Endothelial cell of umbilical vein (primary cell): Measurements from ENCODE around the gene DEPDC5. TPM values are rescaled to one million over a fixed set of nuclear protein-coding genes. Genes with fewer than 3 reads are reported as not detected.

Experiments used
- BruUV-seq: library from RNA; stranded (reverse); fragments of 400-500 nt; replicated peaks from 2 replicates; lab custom pipeline; 2021; lab: Mats Ljungman, UMichigan
- CTCF ChIA-PET: fragments of 300-600, 350-600 bp; sonication (Branson Sonifier 250); formaldehyde crosslinking; loops from one replicate; lab custom pipeline; 2021; ENCODE audit warnings: antibody characterized with exemption, inconsistent platforms; lab: Charles Lee
- POLR2A ChIA-PET: fragments of 300-600, 350-600 bp; sonication (Branson Sonifier 250); formaldehyde crosslinking; loops from one replicate; lab custom pipeline; 2021; ENCODE audit warnings: antibody characterized with exemption, inconsistent platforms; lab: Charles Lee
- DNase-seq: peaks from one replicate; pipeline ENCODE4 v3.0.0-alpha.2; 2011; ENCODE audit warnings: low read depth, low spot score
- FAIRE-seq: peaks from 2 replicates; lab custom pipeline; 2011; peaks lifted over from hg19 to GRCh38; lab: Jason Lieb, UNC
- H2AFZ ChIP-seq: 2 replicates; pipeline ENCODE4 v1.6.0; 2012; ENCODE audit warnings: low read depth, low read length, control low read depth, inconsistent platforms
- H3K27ac ChIP-seq: 2 replicates; pipeline ENCODE4 v1.5.1; 2011; ENCODE audit warnings: low read depth, mild to moderate bottlenecking, control low read depth, low read length, moderate library complexity; ENCODE audit not compliant: insufficient read depth
- H3K27me3 ChIP-seq, 2 experiments: 2 replicates each; pipeline versions ENCODE4 v1.6.0 to v1.6.1; 2011; ENCODE audit warnings: low read length in 2 of 2, mixed read lengths in 1 of 2; ENCODE audit not compliant: control insufficient read depth in 2 of 2, insufficient read depth in 2 of 2
- H3K36me3 ChIP-seq, 2 experiments: 2 replicates in 1 of 2; 3 replicates in 1 of 2; pipeline ENCODE4 v1.5.1; 2011; ENCODE audit warnings: low read length in 2 of 2, mild to moderate bottlenecking in 1 of 2, moderate library complexity in 1 of 2; ENCODE audit not compliant: control insufficient read depth in 2 of 2, insufficient read depth in 2 of 2; ENCODE audit errors: extremely low read depth in 1 of 2
- H3K4me1 ChIP-seq: 3 replicates; pipeline ENCODE4 v1.5.1; 2011; ENCODE audit warnings: mild to moderate bottlenecking, low read length; ENCODE audit not compliant: control insufficient read depth, insufficient read depth; ENCODE audit errors: extremely low read depth
- H3K4me2 ChIP-seq: 2 replicates; pipeline ENCODE4 v1.6.1; 2011; ENCODE audit warnings: low read length, control low read depth, mixed read lengths; ENCODE audit not compliant: insufficient read depth
- H3K4me3 ChIP-seq, 3 experiments: fragments of 200-600 bp in 1 of 3; sonication (generic), shearing (Covaris generic) in 1 of 3; replicated peaks in 1 of 3; 2 replicates each; pipeline ENCODE4 v1.5.1; 2011 to 2016; ENCODE audit warnings: control low read depth in 3 of 3, low read length in 3 of 3, mild to moderate bottlenecking in 2 of 3, inconsistent platforms in 1 of 3, low read depth in 1 of 3, moderate library complexity in 1 of 3; ENCODE audit not compliant: insufficient read depth in 1 of 3
- H3K79me2 ChIP-seq: 2 replicates; pipeline ENCODE4 v1.6.0; 2012; ENCODE audit warnings: low read length, inconsistent platforms; ENCODE audit not compliant: control insufficient read depth, insufficient read depth
- H3K9ac ChIP-seq: replicated peaks from 2 replicates; pipeline ENCODE3; 2011; ENCODE audit warnings: low read length, control low read depth; ENCODE audit not compliant: insufficient read depth; ENCODE audit errors: extremely low read depth
- H3K9me1 ChIP-seq: replicated peaks from 3 replicates; pipeline ENCODE4 v1.6.0; 2011; ENCODE audit warnings: mild to moderate bottlenecking, low read length; ENCODE audit not compliant: control insufficient read depth, insufficient read depth; ENCODE audit errors: extremely low read depth
- H3K9me3 ChIP-seq: replicated peaks from 2 replicates; pipeline ENCODE4 v1.5.1; 2012; ENCODE audit warnings: low read length, inconsistent platforms; ENCODE audit not compliant: control insufficient read depth, insufficient read depth
- H4K20me1 ChIP-seq: replicated peaks from 2 replicates; pipeline ENCODE3; 2011; ENCODE audit warnings: mild to moderate bottlenecking, low read length; ENCODE audit not compliant: control insufficient read depth, insufficient read depth; ENCODE audit errors: extremely low read depth
- CTCF ChIP-seq, 2 donors: IDR thresholded peaks; 1 replicate in 1 of 2; 2 replicates in 1 of 2; pipeline ENCODE4 v1.5.1; 2011; ENCODE audit warnings: low read length in 2 of 2, mild to moderate bottlenecking in 2 of 2, moderate library complexity in 2 of 2, control low read depth in 1 of 2, inconsistent platforms in 1 of 2, low read depth in 1 of 2; ENCODE audit not compliant: insufficient read depth in 1 of 2; ENCODE audit errors: extremely low read depth in 1 of 2
- EZH2 ChIP-seq: IDR thresholded peaks from 2 replicates; pipeline ENCODE4 v1.6.1; 2012; ENCODE audit warnings: borderline replicate concordance, low read depth, mild to moderate bottlenecking, moderate library complexity, low read length, inconsistent platforms; ENCODE audit not compliant: severe bottlenecking
- GATA2 ChIP-seq: IDR thresholded peaks from 2 replicates; pipeline ENCODE4 v1.7.0; 2011; ENCODE audit warnings: low read depth, mild to moderate bottlenecking, moderate library complexity, mixed read lengths, low read length; ENCODE audit not compliant: insufficient read length, insufficient read depth
- JUN ChIP-seq: IDR thresholded peaks from 2 replicates; pipeline ENCODE4 v1.6.1; 2011; ENCODE audit warnings: borderline replicate concordance, low read depth; ENCODE audit not compliant: insufficient read length, insufficient read depth
- MAX ChIP-seq: IDR thresholded peaks from 2 replicates; pipeline ENCODE4 v1.6.1; 2011; ENCODE audit not compliant: insufficient read depth, insufficient read length
- MYC ChIP-seq: IDR thresholded peaks from one replicate; pipeline ENCODE4 v1.6.1; 2011; ENCODE audit warnings: mild to moderate bottlenecking, low read depth, low read length
- POLR2A ChIP-seq: IDR thresholded peaks from 2 replicates; pipeline ENCODE4 v1.6.1; 2012; ENCODE audit warnings: low read depth, mild to moderate bottlenecking, control low read depth, low read length
- POLR2AphosphoS5 ChIP-seq: IDR thresholded peaks from 2 replicates; pipeline ENCODE4 v1.6.1; 2012; ENCODE audit warnings: low read depth, mild to moderate bottlenecking, control low read depth, low read length, moderate library complexity; ENCODE audit not compliant: insufficient read depth
- dilution Hi-C: fragments of 300-500 bp; cut with MboI; formaldehyde crosslinking; loops from one replicate; pipeline ENCODE4 v1.15.0; 2019; ENCODE audit warnings: low sequenced_read_pairs; ENCODE audit not compliant: extremely low pct_ligation_motif_present
- intact Hi-C: fragments of 100-400 bp; cut with micrococcal nuclease; formaldehyde crosslinking; loops from one replicate; pipeline ENCODE4 v1.10.0; 2022
- polyA plus RNA-seq, 4 experiments: library from polyadenylated mRNA; depleted of rRNA in 3 of 4; stranded (reverse) in 3 of 4; unstranded in 1 of 4; fragments of >200 nt; gene quantifications; 2 replicates each; pipeline versions ENCODE4 v1.2.1 to v1.2.3, GENCODE V29; 2011 to 2012; ENCODE audit warnings: missing spikeins in 1 of 4
- total RNA-seq: library from RNA; stranded (reverse); gene quantifications from 2 replicates; pipeline ENCODE4 v1.2.3, GENCODE V29; 2021

The DEPDC5 gene
- total and polyA plus RNA-seq, 2 donors (not counting 3 experiments of a cell fraction or from before 2014, with no cell fraction given) = 13.1 to 36.6 TPM

GRCh38 chr22:31846161-31847115 lies 92.6 kb downstream of the DEPDC5 start:
- no peak for TF ChIP-seq MAX
- no peak for TF ChIP-seq MYC
- no peak for TF ChIP-seq POLR2A
- TF ChIP-seq GATA2 = no peak
- TF ChIP-seq CTCF (IDR thresholded peaks at IDR 0.05; ENCODE audit: extremely low read depth in 1 of 2, insufficient read depth in 1 of 2, low read depth in 1 of 2, low read length in 2 of 2) = peak; percentile 19 to 33
- no peak for TF ChIP-seq POLR2AphosphoS5
- no peak for TF ChIP-seq EZH2
- no peak for TF ChIP-seq JUN
- Histone ChIP-seq H3K27me3 (no peaks in the 10 kb centered on the region), H3K27ac (no peak overlapping the region), H3K36me3 (peaks cover 0 to 20% of the 10 kb centered on the region in 2 experiments), H4K20me1 (no peaks in the 10 kb centered on the region), H3K9me3 (no peaks in the 10 kb centered on the region), H3K9me1 (no peaks in the 10 kb centered on the region), H3K9ac (no peak overlapping the region), H2AFZ (no peak overlapping the region), H3K4me2 (no peak overlapping the region), H3K4me3 (no peak overlapping the region), H3K79me2 (no peaks in the 10 kb centered on the region), H3K4me1 (no peaks in the 10 kb centered on the region)
- CTCF ChIA-PET = interaction anchor here (0.8 to 1.1 kb wide), 3 partner anchors 17 to 26 kb away, joined by 3 to 4 read pairs (median 3); no protein-coding TSS in a partner anchor
- POLR2A ChIA-PET = no interaction called here
- no peak for DNase-seq
- dilution Hi-C loops (no loop called here), intact Hi-C loops (no loop called here)
- FAIRE-seq = peak; percentile 8
- no TSS peak for BruUV-seq
